HCT116 (cell line): ENCODE data around the gene CHD1L.

Source experiments
- EZH2 ChIP-seq: fragments of 200-600 bp; sonication (generic); IDR thresholded peaks from 2 replicates; pipeline ENCODE4 v1.6.1; 2017; ENCODE audit warnings: antibody characterized with exemption, mixed run types
- POLR2AphosphoS5 ChIP-seq: IDR thresholded peaks from 2 replicates; pipeline ENCODE4 v1.6.1; 2011; ENCODE audit warnings: mild to moderate bottlenecking, low read depth, low read length, moderate library complexity

GRCh38 chr1:147245129-147245528 is 2.6 kb downstream of the CHD1L start:
- TF ChIP-seq POLR2AphosphoS5 (no peak), EZH2 (no peak)
